Omental fat pad (tissue), 4 donors: Measurements from ENCODE around the gene TMPRSS13. TPM values are rescaled to one million over a fixed set of nuclear protein-coding genes. Genes with fewer than 3 reads are reported as not detected.
"Not testable (repeated sequence)": the region's sequence is repeated elsewhere in the genome, so short reads cannot be mapped to it uniquely, and the experiment has no call there.

ENCODE experiments used
- ATAC-seq: fragments of 150-250 bp; one replicate; pipeline ENCODE4 v1.9.1; 2016; ENCODE audit warnings: mild to moderate bottlenecking, moderate library complexity; ENCODE audit not compliant: low FRiP score
- DNase-seq: peaks from one replicate; pipeline ENCODE4 v3.0.0-alpha.2; 2019; ENCODE audit warnings: low spot score
- CTCF ChIP-seq, 3 donors: fragments of 450-650 bp; IDR thresholded peaks; one replicate each; pipeline ENCODE4 v1.5.1; 2016 to 2017; ENCODE audit warnings: antibody characterized with exemption in 3 of 3, mild to moderate bottlenecking in 3 of 3, moderate library complexity in 2 of 3
- total RNA-seq, 4 donors: library from RNA; depleted of rRNA; stranded (reverse); fragments of >200 nt; gene quantifications; one replicate each; pipeline ENCODE4 v1.1.0, GENCODE V29; 2016

The TMPRSS13 gene
- total RNA-seq, 4 donors from 2014 or later = 0.50 TPM; not detected in 3

GRCh38 chr11:117929916-117930570, 841 bp upstream of the TMPRSS13 start:
- ATAC-seq = no peak
- DNase-seq = no peak
- no peak for TF ChIP-seq CTCF (IDR thresholded peaks at IDR 0.05)

- TF ChIP-seq CTCF (IDR thresholded peaks at IDR 0.05) = no peak
- DNase-seq (peak; percentile 16), ATAC-seq (no peak)
These were observed 608 bp downstream of the TMPRSS13 start for GRCh38 chr11:117928446-117929141.

GRCh38 chr11:117927926-117928325, 1.3 kb downstream of the TMPRSS13 start:
- DNase-seq (no peak), ATAC-seq (no peak)
- TF ChIP-seq CTCF (IDR thresholded peaks at IDR 0.05) = no peak

- not testable (repeated sequence) for ATAC-seq
These were observed 3.0 kb downstream of the TMPRSS13 start for GRCh38 chr11:117926166-117926565.

GRCh38 chr11:117925198-117925925, 3.8 kb downstream of the TMPRSS13 start:
- ATAC-seq (no peak), DNase-seq (no peak)
- TF ChIP-seq CTCF (IDR thresholded peaks at IDR 0.05) = no peak

More at GRCh38 chr11:117926166-117926565, 3.0 kb downstream of the TMPRSS13 start:
- DNase-seq = not testable (repeated sequence)

- ATAC-seq = no peak
- no peak for DNase-seq
- TF ChIP-seq CTCF (IDR thresholded peaks at IDR 0.05) = no peak
These were observed 4.5 kb downstream of the TMPRSS13 start for GRCh38 chr11:117924631-117925170.

GRCh38 chr11:117923773-117924172, 5.4 kb downstream of the TMPRSS13 start:
- TF ChIP-seq CTCF (IDR thresholded peaks at IDR 0.05) = no peak
- no peak for ATAC-seq
- no peak for DNase-seq
